GDM1 (cell line): ENCODE data around the gene SECISBP2L.
"Not testable (repeated sequence)": the region's sequence is repeated elsewhere in the genome, so short reads cannot be mapped to it uniquely, and the experiment has no call there.

Experiments used
- DNase-seq: peaks from one replicate; lab custom pipeline; 2025; lab: John Stamatoyannopoulos, UW

Gene SECISBP2L

GRCh38 chr15:48992545-48992944 lies 53.7 kb downstream of the SECISBP2L start:
- peak; percentile 0 for DNase-seq

DNA sequence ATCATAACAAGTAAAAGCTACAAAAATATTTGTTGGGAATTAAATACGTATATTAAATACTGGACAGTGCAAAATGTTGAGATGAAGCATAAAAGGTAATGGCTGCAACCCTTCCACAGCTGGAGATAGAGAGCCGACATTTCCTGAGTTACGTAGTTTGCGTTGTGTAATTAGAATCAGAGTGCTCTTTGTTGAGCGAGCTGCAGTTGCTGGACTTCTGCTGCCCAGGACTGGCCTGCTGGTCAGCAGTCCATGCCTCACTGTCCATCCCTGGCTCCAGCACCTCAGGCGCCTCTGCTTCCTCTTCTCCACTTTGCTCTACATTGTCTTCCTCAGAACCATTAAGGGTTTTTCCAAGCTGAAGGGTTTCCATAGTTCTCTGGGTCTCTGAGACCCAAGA lies 54.1 kb downstream of the SECISBP2L start:
- no peak for DNase-seq

DNA sequence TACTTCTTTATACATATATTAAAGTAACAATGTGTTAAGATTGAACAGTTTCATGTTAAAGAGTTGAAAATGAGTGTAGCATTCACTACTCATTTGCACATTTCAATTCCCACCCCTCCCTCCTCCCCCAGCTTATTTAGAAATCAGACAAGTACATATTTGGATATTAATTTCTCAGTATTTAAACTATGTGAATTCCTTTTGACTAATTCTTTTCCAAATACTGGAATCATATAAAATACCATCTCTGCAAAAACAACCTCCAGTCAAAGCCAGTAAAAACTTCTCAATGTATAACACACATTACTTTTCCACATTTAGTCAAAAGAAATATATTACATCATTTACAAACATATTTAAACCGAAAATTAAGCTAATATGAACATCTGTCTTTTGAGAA lies 57.1 kb downstream of the SECISBP2L start:
- no peak for DNase-seq

- no peak for DNase-seq
Observed at GRCh38 chr15:48987142-48987541, 59.1 kb downstream of the SECISBP2L start.

GRCh38 chr15:48986240-48986639 lies 60.0 kb downstream of the SECISBP2L start:
- no peak for DNase-seq

- DNase-seq, result no peak
Observed at GRCh38 chr15:48985516-48985915, 60.7 kb downstream of the SECISBP2L start.

DNA sequence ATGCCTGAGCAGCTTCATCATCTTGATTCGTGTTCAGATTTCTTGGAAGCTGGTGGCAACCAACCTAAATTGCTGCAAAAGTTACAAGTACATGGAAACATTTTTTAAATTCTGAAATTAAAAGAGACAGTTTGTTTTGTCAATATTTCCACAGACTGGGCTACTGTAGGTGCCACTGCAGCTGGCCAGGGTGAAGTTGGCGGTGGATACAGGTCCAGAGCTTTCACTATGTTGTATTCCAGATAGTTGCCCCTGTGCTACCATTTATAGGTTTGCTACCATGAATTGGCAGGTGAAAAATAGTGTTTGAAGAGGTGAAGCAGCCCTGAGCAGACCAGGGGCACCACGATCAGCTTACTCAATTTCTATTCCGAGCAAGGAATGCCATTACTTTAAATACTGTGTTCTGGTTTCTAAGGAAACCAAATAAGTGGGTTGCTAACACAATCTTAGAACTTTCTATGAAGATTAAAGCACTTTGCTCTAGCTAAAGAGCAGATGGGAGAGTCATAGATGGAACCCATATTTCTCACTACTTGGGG lies 61.4 kb downstream of the SECISBP2L start:
- DNase-seq, result no peak

DNA sequence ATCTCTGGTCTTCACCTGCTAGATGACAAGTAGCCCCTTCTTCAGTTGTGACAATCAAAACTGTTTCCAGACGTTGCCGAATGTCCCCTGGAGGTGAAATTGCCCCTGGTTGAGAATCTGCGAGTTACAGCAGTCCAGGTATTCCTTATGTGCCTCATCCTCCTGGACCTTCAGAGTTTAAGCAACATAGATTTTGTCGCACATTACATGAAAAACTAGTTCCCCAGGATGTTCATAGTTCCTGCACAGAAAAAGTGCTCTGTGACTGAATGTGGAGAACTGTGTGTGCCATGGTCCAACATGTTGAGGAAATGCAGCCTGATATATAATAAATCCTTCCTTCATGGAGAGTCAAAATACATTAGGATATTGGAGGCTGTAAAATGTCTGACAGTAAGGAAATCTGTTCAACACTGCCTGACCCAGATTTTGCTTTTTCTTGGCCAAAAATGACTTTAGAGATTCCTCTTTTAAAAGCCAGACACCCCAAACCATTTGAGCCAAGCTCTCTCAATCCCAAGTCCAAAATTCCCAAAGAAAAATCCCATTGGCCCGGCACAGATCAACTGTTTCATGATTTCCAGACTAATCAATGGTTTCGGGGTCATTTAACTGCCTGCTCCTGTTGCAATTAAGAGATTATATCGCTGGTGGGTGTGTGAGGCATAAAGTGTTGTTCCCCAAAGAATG lies 62.1 kb downstream of the SECISBP2L start:
- no peak for DNase-seq

DNA sequence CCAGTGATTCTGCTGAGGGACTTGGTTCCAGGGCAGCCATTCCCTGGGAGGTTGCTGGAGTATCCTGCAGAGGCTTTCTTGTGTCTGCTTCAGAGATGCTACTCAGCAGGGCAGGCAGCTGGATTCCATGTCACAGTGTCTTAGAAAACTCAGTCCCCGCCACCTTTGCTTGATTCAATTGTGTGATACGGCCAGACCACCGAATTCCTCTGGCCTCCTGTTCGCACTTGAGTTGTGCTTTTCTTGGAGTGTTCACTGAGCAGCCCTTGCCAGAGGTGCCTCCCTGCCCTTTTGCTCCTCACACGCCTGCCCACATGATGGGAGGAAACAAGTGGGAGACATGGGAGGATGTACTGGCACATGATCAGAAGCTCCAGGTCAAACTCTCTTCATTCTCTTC lies 62.9 kb downstream of the SECISBP2L start:
- DNase-seq, result no peak

DNA sequence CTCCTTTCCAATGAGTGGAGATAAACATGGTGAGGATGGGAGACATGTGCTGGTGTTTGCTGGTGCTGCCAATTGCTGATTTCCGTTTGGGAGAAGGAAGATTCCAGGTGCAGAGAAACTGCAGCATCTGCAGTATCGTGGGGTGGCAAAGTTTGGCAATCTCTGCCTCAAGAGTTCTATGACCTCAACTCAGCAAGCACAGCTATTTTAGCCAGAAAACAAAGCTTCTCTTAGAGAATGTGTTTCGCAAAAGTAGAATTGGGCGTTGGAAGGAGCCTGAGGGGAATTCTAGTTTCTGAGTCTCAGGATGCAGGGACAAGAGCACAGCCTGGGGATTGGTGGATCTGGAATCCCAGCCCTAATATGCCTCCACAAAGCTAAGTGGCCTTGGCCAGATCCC lies 64.3 kb downstream of the SECISBP2L start:
- no peak for DNase-seq

- no peak for DNase-seq
Observed at GRCh38 chr15:48978638-48979037, 67.6 kb downstream of the SECISBP2L start.

- DNase-seq, result no peak
Observed at GRCh38 chr15:48976444-48977088, 69.7 kb downstream of the SECISBP2L start.

- peak; percentile 84 for DNase-seq
Observed at GRCh38 chr15:48975472-48976419, 70.5 kb downstream of the SECISBP2L start.

GRCh38 chr15:48974882-48975281 lies 71.4 kb downstream of the SECISBP2L start:
- DNase-seq, result no peak

DNA sequence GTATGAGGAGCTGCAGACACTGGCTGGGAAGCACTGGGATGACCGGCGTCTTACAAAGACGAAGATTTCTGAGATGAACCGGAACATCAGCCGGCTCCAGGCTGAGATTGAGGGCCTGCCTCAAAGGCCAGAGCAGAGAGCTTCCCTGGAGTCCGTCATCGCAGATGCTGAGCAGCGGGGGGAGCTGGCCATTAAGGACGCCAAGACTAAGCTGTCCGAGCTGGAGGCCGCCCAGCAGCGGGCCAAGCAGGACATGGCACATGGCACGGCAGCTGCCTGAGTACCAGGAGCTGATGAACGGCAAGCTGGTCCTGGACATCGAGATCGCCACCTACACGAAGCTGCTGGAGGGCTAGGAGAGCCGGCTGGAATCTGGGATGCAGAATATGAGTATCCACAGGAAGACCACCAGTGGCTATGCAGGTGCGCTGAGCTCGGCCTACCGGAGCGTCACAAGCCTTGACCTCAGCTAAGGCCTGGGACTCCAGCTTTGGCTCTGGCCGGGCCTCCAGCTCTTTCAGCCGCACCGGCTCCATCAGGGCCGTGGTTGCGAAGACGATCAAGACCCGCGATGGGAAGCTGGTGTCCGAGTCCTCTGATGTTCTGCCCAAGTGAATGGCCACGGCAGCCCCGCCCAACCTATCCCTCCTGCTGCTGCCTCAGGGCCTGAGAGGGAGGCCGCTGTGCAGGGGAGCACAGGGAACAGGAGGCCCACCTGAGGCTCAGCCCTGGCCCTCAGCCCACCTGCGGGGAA lies 73.3 kb downstream of the SECISBP2L start:
- DNase-seq, result no peak

DNA sequence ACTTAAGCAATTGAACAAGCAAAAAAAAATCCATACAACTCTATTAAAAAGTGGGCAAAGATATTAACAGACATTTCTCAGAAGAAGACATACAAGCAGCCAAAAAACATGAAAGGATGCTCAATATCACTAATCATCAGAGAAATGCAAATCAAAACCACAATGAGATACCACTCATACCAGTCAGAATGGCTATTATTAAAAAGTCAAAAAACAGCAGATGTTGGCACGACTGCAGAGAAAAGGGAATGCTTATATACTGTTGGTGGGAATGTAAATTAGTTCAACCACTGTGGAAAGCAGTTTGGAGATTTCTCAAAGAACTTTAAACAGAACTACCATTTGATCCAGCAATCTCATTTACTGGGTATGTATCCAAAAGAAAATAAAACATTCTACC lies 75.3 kb downstream of the SECISBP2L start:
- DNase-seq, result not testable (repeated sequence)

DNA sequence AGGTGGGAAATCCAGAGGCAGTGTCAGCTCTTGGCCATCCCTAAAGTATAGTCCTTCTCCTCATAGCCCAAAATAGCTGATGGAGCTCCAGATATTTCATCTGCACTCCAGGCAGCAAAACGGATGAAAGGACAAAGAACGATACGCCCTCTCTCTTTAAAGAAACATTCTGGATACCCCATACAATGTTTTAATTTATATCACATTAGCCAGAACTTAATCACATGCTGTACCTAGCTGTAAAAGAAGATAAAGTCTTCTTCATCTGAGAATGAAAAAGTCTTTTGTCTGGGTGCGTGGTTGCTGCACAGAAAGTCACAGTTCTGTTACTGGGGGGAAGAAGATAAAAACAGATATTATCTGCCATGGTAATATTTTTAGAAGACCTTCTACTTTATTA lies 78.2 kb downstream of the SECISBP2L start:
- no peak for DNase-seq

GRCh38 chr15:48967336-48967735 lies 78.9 kb downstream of the SECISBP2L start:
- no peak for DNase-seq

- peak; percentile 52 for DNase-seq
Observed at GRCh38 chr15:48966595-48967301, 79.5 kb downstream of the SECISBP2L start.

GRCh38 chr15:48965972-48966371 lies 80.3 kb downstream of the SECISBP2L start:
- DNase-seq, result peak; percentile 25

DNA sequence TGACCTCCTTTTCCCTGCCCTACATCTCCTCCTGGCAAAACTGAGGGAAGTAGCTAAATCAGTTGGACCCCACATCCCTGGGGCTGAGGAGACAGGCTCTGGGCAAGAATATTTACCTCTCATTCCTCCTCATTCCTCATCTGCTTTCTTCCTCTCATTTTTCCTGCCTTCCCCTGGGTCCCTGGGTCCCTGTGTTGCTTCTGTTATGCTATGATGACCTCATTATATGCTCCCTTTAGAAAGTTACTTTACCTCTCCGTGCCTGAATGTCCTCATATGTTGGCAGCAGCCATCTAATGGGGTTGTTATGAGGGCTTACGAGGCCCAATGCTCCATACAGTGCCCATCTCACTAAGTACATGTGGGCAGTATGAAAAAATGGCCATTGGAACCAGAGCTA lies 81.3 kb downstream of the SECISBP2L start:
- no peak for DNase-seq
